ENCODE measurements around the gene ELP4.

Gene ELP4

DNA sequence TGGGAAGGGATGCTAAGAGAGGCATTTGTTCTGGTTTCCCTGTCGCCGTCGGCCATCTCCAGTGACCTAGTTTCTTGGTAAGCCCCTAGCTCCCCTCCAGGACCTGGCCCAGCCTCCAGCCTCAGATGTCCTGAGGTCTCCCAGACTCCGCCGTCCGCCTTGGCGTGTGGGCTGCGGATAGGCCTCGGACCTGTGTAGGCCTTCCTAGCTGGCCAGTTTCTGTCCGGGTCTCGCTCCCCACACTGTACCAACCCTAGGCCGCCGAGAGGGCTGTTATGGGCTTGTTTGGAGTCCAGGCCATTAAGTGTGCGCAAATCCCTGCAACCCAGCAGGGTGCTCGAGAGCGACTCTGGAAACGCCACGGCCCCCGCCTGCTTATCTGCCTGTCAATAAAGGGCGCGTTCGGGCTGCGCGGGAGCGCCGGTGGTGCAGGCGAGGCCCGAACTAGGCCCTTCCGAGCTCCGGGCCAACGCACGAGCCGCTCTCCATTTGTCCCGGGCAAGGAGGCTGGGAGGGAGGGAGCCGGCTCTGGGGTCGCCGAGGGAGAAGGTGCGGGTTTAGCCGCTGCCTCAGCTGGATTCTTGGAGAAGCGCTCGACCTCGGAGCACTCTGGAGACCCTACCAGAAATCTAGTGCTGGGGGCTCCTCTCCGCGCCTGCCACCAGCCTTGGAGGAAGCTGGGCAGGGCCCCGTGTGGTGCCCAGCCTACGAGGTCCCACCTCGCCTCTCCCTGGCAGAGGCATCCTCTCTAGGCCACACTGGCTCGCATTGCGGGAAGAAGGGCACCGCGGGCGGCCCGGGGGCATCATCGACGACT is 310.3 kb downstream of the ELP4 start:
- Histone ChIP-seq H3K27ac (no peak overlapping the region), H3K36me3 (ENCODE audit: insufficient read depth) (no peaks in the 10 kb centered on the region), H3K79me2 (ENCODE audit: insufficient read depth, low read depth) (no peaks in the 10 kb centered on the region), H3K4me2 (no peak overlapping the region), H3K27me3 (ENCODE audit: insufficient read depth, low read depth) (peaks cover 12% of the 10 kb centered on the region; the same call in 1 of the 2 replicates), H4K20me1 (ENCODE audit: insufficient read depth) (no peaks in the 10 kb centered on the region), H3K9ac (no peak overlapping the region), H3K4me1 (ENCODE audit: low read depth, poor library complexity, severe bottlenecking) (no peaks in the 10 kb centered on the region), H2AFZ (ENCODE audit: low read depth) (no peak overlapping the region), H3K4me3 (IDR thresholded peaks at IDR 0.05; ENCODE audit: insufficient read depth, low read depth, low read length) (no peak overlapping the region)
- TF ChIP-seq, protein P1, sequence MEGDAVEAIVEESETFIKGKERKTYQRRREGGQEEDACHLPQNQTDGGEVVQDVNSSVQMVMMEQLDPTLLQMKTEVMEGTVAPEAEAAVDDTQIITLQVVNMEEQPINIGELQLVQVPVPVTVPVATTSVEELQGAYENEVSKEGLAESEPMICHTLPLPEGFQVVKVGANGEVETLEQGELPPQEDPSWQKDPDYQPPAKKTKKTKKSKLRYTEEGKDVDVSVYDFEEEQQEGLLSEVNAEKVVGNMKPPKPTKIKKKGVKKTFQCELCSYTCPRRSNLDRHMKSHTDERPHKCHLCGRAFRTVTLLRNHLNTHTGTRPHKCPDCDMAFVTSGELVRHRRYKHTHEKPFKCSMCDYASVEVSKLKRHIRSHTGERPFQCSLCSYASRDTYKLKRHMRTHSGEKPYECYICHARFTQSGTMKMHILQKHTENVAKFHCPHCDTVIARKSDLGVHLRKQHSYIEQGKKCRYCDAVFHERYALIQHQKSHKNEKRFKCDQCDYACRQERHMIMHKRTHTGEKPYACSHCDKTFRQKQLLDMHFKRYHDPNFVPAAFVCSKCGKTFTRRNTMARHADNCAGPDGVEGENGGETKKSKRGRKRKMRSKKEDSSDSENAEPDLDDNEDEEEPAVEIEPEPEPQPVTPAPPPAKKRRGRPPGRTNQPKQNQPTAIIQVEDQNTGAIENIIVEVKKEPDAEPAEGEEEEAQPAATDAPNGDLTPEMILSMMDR (conservative IDR thresholded peaks at IDR 0.05; ENCODE audit: low read depth, low read length) = no peak

DNA sequence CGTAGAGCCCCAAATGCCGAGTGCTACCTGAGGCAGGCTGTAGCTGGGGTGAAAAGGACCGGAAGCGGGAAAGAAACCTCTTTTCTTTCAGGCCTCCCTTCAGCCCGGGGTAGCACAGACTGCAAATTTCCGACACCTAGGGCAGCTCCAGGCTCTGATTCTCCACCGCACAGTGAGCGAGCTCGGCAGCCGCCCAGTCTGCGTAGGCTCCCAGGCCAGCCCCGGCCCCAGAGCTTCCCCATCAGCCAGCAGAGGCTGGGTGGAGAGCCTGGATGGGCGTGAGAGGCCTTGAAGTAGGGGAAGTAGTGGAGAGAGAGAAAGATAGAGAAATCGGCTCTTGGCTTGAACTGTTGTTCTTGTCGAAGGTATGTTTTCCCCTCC is 310.9 kb downstream of the ELP4 start:
- H3K4me3 ChIP-seq (IDR thresholded peaks at IDR 0.05; ENCODE audit: insufficient read depth, low read depth, low read length) = no peak overlapping the region
- no peak overlapping the region for H3K27ac ChIP-seq
- H3K36me3 ChIP-seq (ENCODE audit: insufficient read depth) = no peaks in the 10 kb centered on the region
- H3K9ac ChIP-seq = no peak overlapping the region
- no peaks in the 10 kb centered on the region for H3K4me1 ChIP-seq (ENCODE audit: low read depth, poor library complexity, severe bottlenecking)
- H3K79me2 ChIP-seq (ENCODE audit: insufficient read depth, low read depth) = no peaks in the 10 kb centered on the region
- no peak overlapping the region for H3K4me2 ChIP-seq
- no peaks in the 10 kb centered on the region for H4K20me1 ChIP-seq (ENCODE audit: insufficient read depth)
- TF ChIP-seq, protein P1 (conservative IDR thresholded peaks at IDR 0.05; ENCODE audit: low read depth, low read length) = no peak
- H3K27me3 ChIP-seq (ENCODE audit: insufficient read depth, low read depth) = peaks cover 6% of the 10 kb centered on the region; the same call in 1 of the 2 replicates
- no peak overlapping the region for H2AFZ ChIP-seq (ENCODE audit: low read depth)

DNA sequence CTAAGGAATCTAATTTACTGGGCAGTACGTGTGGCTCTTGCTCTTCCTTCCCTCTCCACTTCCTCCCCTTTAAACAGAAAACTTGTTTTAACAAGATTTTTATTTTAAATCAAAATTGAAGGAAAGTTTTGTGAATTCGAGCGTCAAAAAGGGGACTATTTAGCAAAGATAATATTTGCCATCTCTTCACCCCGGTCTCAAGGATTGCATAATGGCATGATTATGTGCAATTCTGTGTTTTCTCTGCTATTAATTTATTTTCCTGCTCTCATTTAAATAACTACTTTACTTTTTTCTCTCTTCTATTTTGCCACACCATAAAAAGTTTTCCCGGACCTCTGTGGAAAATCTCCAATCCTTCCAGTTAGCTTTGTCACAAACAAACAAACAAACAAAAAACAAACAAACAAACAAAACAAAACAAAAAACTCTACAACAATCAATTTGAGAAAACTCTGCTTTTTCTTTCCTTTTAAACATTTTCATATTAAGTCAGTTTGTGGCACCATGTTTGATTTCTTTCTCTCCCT is 311.7 kb downstream of the ELP4 start:
- H3K9ac ChIP-seq = no peak overlapping the region
- H3K79me2 ChIP-seq (ENCODE audit: insufficient read depth, low read depth) = no peaks in the 10 kb centered on the region
- no peaks in the 10 kb centered on the region for H4K20me1 ChIP-seq (ENCODE audit: insufficient read depth)
- H3K4me3 ChIP-seq (IDR thresholded peaks at IDR 0.05; ENCODE audit: insufficient read depth, low read depth, low read length) = no peak overlapping the region
- H3K36me3 ChIP-seq (ENCODE audit: insufficient read depth) = no peaks in the 10 kb centered on the region
- TF ChIP-seq, protein P1 (conservative IDR thresholded peaks at IDR 0.05; ENCODE audit: low read depth, low read length) = no peak
- H3K4me2 ChIP-seq = no peak overlapping the region
- no peak overlapping the region for H3K27ac ChIP-seq
- no peaks in the 10 kb centered on the region for H3K27me3 ChIP-seq (ENCODE audit: insufficient read depth, low read depth)
- H3K4me1 ChIP-seq (ENCODE audit: low read depth, poor library complexity, severe bottlenecking) = no peaks in the 10 kb centered on the region
- no peak overlapping the region for H2AFZ ChIP-seq (ENCODE audit: low read depth)

DNA sequence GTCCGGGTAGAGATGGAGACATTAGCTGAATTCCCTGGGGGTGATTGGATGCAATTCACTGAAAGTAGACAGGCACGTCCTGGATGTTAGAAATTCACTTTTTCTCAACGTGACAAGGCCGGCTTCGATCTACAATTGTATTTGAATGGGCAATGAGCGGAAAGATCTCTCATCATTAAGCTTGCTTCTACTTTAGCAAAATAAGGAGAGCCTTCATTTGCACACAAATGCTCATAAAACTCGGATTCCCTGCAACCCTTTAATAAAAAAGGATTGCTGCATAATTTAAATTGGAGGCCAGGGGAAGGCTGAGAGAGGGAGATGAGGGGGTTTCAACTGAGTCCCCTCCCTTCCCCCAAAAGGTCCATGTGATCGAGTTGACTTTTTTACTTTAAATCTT is 312.2 kb downstream of the ELP4 start:
- Histone ChIP-seq H3K36me3 (ENCODE audit: insufficient read depth) (no peaks in the 10 kb centered on the region), H2AFZ (ENCODE audit: low read depth) (no peak overlapping the region), H3K4me2 (no peak overlapping the region), H3K27ac (no peak overlapping the region), H3K4me3 (IDR thresholded peaks at IDR 0.05; ENCODE audit: insufficient read depth, low read depth, low read length) (no peak overlapping the region), H3K4me1 (ENCODE audit: low read depth, poor library complexity, severe bottlenecking) (no peaks in the 10 kb centered on the region), H3K9ac (no peak overlapping the region), H3K27me3 (ENCODE audit: insufficient read depth, low read depth) (no peaks in the 10 kb centered on the region), H4K20me1 (ENCODE audit: insufficient read depth) (no peaks in the 10 kb centered on the region), H3K79me2 (ENCODE audit: insufficient read depth, low read depth) (no peaks in the 10 kb centered on the region)
- TF ChIP-seq, protein P1 (conservative IDR thresholded peaks at IDR 0.05; ENCODE audit: low read depth, low read length) = no peak

Data from KMS-11 (cell line).